Mesodermal cell (in vitro differentiated cells): ENCODE data around the gene PDCD1LG2.

Experiments used
- H3K27ac ChIP-seq: 2 replicates; pipeline ENCODE4 v1.7.0; 2013; ENCODE audit warnings: mild to moderate bottlenecking, low read depth, low read length, moderate library complexity; ENCODE audit not compliant: severe bottlenecking
- H3K36me3 ChIP-seq: 2 replicates; pipeline ENCODE4 v1.7.1; 2013; ENCODE audit warnings: mild to moderate bottlenecking, low read length, moderate library complexity; ENCODE audit not compliant: control insufficient read depth, insufficient read depth
- H3K4me1 ChIP-seq: one replicate; pipeline ENCODE4 v1.7.1; 2013; ENCODE audit warnings: mild to moderate bottlenecking, low read length; ENCODE audit not compliant: insufficient read depth, control insufficient read depth, poor library complexity, severe bottlenecking
- H3K4me3 ChIP-seq: 2 replicates; pipeline ENCODE4 v1.7.0; 2013; ENCODE audit warnings: low read length, control low read depth, mild to moderate bottlenecking; ENCODE audit not compliant: insufficient read depth, poor library complexity, severe bottlenecking; ENCODE audit errors: extremely low read depth
- H3K9me3 ChIP-seq: 2 replicates; pipeline ENCODE4 v1.7.1; 2013; ENCODE audit warnings: mild to moderate bottlenecking, low read length, moderate library complexity; ENCODE audit not compliant: control insufficient read depth
- WGBS, 2 experiments: methylation state at CpG; one replicate each; pipeline ENCODE4 v1.1.5; 2013; ENCODE audit warnings: missing lambda C conversion rate in 2 of 2; ENCODE audit not compliant: insufficient coverage in 2 of 2; 5-methylcytosine and 5-hydroxymethylcytosine counted together

PDCD1LG2 gene

DNA sequence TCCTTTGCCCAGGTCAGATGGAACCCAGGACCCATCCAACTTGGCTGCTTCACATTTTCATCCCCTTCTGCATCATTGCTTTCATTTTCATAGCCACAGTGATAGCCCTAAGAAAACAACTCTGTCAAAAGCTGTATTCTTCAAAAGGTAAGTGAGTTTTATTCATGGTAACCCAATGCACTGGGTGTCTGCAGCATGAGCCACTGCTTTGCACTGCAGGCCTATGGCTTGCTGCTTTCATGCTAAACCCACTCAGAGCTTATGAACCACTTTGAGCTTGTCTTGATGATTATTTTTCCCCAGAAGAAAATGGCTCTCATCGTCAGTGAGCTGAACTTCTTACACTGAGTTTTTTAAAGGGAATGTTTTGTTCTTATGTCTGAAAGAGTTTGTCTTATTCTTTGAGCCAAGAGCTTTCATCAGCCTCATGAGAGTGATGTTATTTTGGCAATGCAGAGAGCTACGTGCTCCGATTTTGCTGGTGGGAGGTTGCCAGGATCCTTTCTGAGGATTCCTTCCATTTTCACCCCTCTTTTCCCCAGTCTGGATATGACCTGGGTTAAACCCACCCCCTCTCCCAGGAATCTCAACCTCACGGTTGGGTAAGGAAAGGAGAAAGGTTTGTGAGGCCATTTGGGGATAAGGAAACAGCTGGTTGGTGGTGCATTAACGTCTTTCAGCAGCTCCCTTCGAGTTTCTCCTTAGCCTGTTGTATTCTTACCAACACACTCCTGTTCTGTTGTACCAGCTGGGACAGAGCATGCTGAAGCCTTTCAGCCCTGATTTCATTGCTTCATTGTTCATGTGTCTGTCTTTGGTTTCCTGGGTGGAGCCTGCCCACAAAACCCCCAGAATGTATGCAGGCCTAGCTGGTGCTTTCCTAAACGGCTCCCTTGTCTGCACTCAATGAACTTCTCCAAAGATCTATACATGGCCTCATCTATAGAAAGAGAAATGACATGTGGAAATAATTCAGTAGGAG lies 47.6 kb downstream of the PDCD1LG2 start:
- no peaks in the 10 kb centered on the region for H3K9me3 ChIP-seq
- H3K4me1 ChIP-seq: peaks cover 4% of the 10 kb centered on the region
- no peaks in the 10 kb centered on the region for H3K36me3 ChIP-seq
- 75 to 83% methylated on average over 3 of the region's 7 CpGs for WGBS, 2 experiments
- H3K27ac ChIP-seq: no peak overlapping the region
- H3K4me3 ChIP-seq: no peak overlapping the region

DNA sequence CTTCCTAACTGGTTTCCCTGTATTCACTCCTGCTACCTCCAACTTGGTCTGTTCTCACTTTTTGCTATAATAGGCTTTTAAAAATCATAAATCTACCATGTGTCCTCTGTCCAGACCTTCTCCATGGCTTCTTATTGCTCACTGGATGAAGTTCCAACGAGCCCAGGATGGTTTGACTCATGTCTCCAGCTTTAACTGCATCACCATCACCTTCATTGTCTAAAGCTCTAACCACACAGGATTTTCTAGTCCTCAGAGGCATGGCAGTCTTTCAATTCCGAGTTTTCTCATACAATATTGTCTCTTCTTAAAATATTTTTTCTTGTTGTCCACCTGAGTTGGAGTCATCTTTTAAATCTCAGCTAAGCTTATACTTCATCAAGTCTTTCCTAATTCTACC lies 49.3 kb downstream of the PDCD1LG2 start:
- 85 to 93% methylated on average over 1 to 2 of the region's 2 CpGs for WGBS, 2 experiments

DNA sequence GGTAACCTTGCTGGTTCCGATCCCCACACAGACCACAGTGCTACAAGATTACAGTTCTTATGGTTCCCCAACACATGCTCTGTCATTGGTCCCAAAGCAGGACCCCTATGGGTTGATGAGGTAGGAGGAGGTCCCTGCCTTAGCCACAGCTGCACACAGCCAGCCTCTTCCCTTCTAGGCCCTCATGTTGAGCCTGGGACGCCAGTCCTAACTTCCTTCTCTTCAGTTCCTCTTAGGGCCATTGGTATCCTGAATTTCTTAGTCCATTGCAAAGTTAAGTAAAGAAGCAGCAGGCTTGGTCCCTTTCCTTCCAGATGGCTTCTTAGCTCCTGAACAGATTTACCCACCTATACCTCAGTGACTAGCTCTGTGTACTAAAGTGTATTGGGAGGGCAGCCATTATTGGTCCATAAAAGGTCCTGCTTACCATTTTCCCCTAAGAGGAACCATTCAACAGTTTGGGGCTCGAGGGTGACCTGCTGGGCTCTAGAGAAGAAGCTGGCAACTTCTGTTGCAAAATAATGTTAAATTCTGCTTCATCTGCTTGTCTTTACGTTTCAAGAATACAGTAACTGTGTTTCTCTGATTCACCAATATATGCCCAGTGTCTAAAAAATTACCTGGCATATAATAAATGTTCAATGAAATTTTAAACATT lies 50.2 kb downstream of the PDCD1LG2 start:
- WGBS, 2 experiments: 93 to 100% methylated on average over 1 to 2 of the region's 4 CpGs
- no peak overlapping the region for H3K27ac ChIP-seq
- H3K36me3 ChIP-seq: no peaks in the 10 kb centered on the region
- H3K4me1 ChIP-seq: no peaks in the 10 kb centered on the region
- H3K9me3 ChIP-seq: no peaks in the 10 kb centered on the region
- H3K4me3 ChIP-seq: no peak overlapping the region

More for the DNA sequence above, 49.3 kb downstream of the PDCD1LG2 start:
- Histone ChIP-seq H3K4me3 (no peak overlapping the region), H3K27ac (no peak overlapping the region), H3K9me3 (no peaks in the 10 kb centered on the region), H3K36me3 (no peaks in the 10 kb centered on the region), H3K4me1 (no peaks in the 10 kb centered on the region)

DNA sequence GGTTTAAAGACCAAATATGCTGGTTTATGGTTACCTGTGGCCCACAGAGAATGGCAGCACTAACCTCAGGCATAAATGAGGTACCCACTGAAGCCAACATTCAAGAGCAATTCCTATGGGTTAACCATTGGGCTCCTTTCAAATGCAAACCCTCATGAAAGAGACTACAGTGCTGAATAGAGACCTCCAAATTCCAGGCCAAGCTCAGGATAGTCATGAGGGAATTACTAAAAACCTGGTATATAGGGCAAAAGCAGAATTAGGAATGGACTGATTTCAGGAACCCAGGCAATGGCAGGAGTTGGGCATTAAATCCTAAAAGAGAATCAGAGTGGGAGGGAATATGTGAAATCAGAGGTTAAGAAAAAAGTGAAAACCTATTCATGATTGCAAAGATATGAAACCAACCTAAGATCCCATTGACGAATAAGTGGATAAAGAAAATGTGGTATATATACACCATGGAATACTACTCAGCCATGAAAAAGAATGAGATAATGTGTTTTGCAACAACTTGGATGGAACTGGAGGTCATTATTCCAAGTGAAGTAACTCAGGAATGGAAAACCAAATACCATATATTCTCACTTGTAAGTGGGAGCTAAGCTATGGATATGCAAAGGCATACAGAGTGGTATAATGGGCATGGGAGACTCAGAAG lies 51.6 kb downstream of the PDCD1LG2 start:
- Histone ChIP-seq H3K4me3 (no peak overlapping the region), H3K4me1 (no peaks in the 10 kb centered on the region), H3K9me3 (no peaks in the 10 kb centered on the region), H3K27ac (no peak overlapping the region), H3K36me3 (no peaks in the 10 kb centered on the region)
- 80% methylated on average over 1 of the region's 1 CpG; no CpG with 5 or more reads in 1 of the 2 experiments for WGBS, 2 experiments

DNA sequence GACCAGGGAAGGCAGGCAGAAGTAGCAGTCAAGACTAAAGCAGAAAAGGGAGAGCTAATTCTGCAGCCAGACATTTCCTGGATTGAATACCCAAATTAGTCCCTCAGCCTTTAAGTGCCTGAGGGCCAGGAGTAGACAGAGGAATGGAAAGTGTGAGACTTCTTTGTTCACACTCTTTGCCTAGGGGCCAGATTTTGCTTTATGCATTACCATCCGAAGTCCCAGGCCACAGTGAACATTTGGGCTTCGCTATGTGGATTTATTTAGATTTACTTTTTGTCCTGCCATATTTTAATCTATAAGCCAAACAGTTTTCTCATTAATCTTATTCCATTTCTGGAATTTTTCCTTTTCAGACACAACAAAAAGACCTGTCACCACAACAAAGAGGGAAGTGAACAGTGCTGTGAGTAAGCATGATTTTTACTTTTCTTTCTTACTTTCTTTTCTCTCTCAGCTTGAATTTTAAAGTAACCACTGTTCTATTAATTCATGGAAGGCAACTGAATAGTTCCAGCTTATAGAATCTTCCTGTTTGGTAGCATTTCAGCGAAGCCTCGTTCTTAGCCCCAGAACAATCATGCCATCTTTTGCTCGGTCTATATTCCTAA lies 52.6 kb downstream of the PDCD1LG2 start:
- no peak overlapping the region for H3K27ac ChIP-seq
- no peaks in the 10 kb centered on the region for H3K36me3 ChIP-seq
- H3K4me1 ChIP-seq: no peaks in the 10 kb centered on the region
- no peaks in the 10 kb centered on the region for H3K9me3 ChIP-seq
- no peak overlapping the region for H3K4me3 ChIP-seq
- 93 to 96% methylated on average over 3 to 4 of the region's 5 CpGs for WGBS, 2 experiments

DNA sequence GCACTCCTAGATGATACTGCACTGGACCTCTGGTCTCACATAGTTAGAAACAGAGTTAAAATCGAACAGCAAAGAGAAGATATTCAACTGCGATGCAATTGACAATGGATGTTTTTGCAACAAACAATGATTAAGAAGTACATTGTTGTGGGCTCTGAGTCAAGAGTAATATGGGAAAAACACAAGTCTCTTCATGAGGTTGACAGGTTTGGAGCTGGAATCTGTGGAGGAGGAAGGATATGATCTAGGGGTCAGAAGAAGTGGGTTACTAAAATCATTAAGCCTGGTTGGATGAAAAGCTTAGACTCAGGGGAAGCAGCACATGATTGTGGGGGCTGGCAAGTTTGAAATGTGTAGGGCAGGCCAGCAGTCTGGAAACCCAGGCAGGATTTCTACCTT lies 53.1 kb downstream of the PDCD1LG2 start:
- WGBS, 2 experiments: 87 to 94% methylated on average over 2 of the region's 2 CpGs
- Histone ChIP-seq H3K27ac (no peak overlapping the region), H3K4me1 (no peaks in the 10 kb centered on the region)

DNA sequence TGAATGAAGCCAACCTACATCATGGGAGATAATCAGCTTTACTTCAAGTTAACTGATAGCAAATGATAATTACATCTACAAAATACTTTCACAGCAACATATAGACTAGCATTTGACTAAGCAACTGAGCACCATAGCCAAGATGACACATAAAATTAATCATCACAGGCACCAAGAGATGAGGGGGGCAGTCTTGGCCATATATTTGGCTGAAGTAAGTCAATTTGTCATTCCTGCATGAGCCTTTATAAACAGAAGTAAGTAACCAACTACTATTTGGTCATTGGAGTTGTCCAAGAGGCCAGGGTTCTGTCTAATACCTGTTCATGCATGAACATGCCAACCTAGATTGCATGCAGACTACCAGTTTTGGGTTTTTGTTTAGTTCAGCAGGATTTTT lies 53.6 kb downstream of the PDCD1LG2 start:
- H3K36me3 ChIP-seq: no peaks in the 10 kb centered on the region
- no peak overlapping the region for H3K4me3 ChIP-seq
- H3K4me1 ChIP-seq: no peaks in the 10 kb centered on the region
- H3K27ac ChIP-seq: no peak overlapping the region
- H3K9me3 ChIP-seq: no peaks in the 10 kb centered on the region

More for the DNA sequence above, 53.1 kb downstream of the PDCD1LG2 start:
- Histone ChIP-seq H3K9me3 (no peaks in the 10 kb centered on the region), H3K36me3 (no peaks in the 10 kb centered on the region), H3K4me3 (no peak overlapping the region)

DNA sequence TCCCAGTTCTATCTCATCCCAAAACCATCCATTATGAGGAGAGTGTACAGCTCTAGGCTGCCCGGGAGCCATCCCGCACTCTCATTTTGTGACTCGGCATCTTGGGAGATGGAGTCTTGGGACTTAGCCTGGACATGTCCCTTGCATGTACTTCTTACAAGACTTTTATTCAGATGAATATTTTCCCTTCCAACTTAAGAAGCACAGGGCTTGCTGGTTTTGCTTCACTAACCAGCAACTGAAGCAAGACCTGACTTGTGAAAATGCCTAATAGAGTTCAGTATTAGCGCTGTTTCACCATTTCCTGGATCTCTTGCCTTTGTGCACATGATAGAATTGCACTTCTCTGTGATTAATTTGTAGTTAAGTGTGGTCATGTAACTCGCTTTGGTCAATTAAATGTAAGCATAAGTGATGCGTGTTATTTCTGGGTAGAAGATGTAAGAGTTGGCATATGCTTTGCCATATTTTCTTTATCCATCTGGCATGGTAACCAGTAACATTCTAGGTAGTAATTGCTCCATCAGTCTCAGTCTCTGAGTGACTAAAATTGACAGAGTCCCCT lies 55.8 kb downstream of the PDCD1LG2 start:
- H3K4me1 ChIP-seq: no peaks in the 10 kb centered on the region
- H3K36me3 ChIP-seq: no peaks in the 10 kb centered on the region
- H3K27ac ChIP-seq: no peak overlapping the region
- no peaks in the 10 kb centered on the region for H3K9me3 ChIP-seq
- WGBS, 2 experiments: 100% methylated on average over 1 of the region's 6 CpGs
- H3K4me3 ChIP-seq: no peak overlapping the region

DNA sequence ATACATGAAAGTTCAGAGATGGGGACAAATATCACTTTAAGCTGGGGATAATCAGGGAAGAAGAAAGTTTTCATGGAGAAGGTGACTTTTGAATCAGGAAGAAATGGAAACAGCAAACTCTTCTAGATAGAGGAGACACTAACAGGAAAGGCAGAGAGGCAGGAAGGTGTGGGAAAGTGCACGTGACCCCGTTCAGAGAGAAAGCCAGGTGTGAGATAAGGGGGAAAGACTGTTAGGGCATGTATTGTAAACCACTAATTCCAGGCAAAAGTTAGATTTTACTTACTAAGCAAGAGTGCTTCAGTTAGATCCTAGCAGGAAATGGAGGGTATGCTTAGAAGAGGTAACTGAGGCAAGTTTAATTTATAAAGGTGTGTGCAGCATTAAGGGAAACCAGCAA lies 58.5 kb downstream of the PDCD1LG2 start:
- H3K36me3 ChIP-seq: no peaks in the 10 kb centered on the region
- no peaks in the 10 kb centered on the region for H3K9me3 ChIP-seq
- 59 to 62% methylated on average over 2 of the region's 2 CpGs for WGBS, 2 experiments
- no peak overlapping the region for H3K4me3 ChIP-seq
- no peaks in the 10 kb centered on the region for H3K4me1 ChIP-seq
- H3K27ac ChIP-seq: no peak overlapping the region

DNA sequence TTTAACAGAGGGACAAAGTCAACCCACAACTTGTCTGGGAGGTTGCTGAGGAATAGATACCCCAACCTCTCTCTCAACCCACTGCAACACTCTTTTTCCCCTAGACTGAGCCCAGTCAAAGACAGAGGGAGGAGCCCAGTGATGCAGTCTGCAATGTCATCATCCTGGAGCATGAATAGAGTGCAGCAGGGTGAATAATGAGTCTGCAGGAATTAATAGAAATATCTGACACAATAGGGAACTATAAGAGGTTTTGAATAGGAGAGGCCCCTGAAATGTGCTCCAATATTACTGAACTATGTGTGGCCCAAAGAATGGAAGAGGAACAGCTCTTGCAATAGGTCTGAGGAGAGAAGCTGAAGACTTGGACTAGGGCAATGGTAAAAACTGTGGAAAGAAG lies 59.1 kb downstream of the PDCD1LG2 start:
- Histone ChIP-seq H3K36me3 (no peaks in the 10 kb centered on the region), H3K4me1 (no peaks in the 10 kb centered on the region), H3K9me3 (no peaks in the 10 kb centered on the region), H3K4me3 (no peak overlapping the region), H3K27ac (no peak overlapping the region)
